Stimulated activated memory B cell treated with anti-CD40 and anti-IgM and Interleukin-4, amounts not matched to agents 10 μg/mL and 1 μg/mL and 100 μg/mL, for 72 hours (primary cell): ENCODE measurements around the gene AUTS2.
A peak's percentile ranks its signal among the peaks of the same experiment; 100 is the strongest.

Experiments used
- ATAC-seq: fragments of 150-1000 bp; cut with Tn5 transposase; 2 replicates; pipeline ENCODE4 v1.10.0; 2021
- H3K27ac Mint-ChIP-seq: one replicate; pipeline ENCODE4 v1.8.0; 2022; ENCODE audit warnings: mild to moderate bottlenecking, mixed read lengths
- H3K27me3 Mint-ChIP-seq: one replicate; pipeline ENCODE4 v1.8.0; 2022; ENCODE audit warnings: mixed read lengths
- H3K36me3 Mint-ChIP-seq: one replicate; pipeline ENCODE4 v1.8.0; 2022; ENCODE audit warnings: mixed read lengths
- H3K4me1 Mint-ChIP-seq: one replicate; pipeline ENCODE4 v1.8.0; 2022; ENCODE audit warnings: mixed read lengths
- H3K4me3 Mint-ChIP-seq: one replicate; pipeline ENCODE4 v1.8.0; 2022; ENCODE audit warnings: mild to moderate bottlenecking, moderate library complexity, mixed read lengths
- H3K9me3 Mint-ChIP-seq: one replicate; pipeline ENCODE4 v1.8.0; 2022; ENCODE audit warnings: mixed read lengths

Gene AUTS2

GRCh38 chr7:69833964-69834363 is 235.7 kb downstream of the AUTS2 start:
- Mint-ChIP-seq H3K4me1 (no peaks in the 10 kb centered on the region), H3K27me3 (no peaks in the 10 kb centered on the region)

GRCh38 chr7:69836702-69837101 is 238.4 kb downstream of the AUTS2 start:
- no peak overlapping the region for H3K27ac Mint-ChIP-seq
- no peaks in the 10 kb centered on the region for H3K36me3 Mint-ChIP-seq
- H3K9me3 Mint-ChIP-seq = no peaks in the 10 kb centered on the region
- ATAC-seq = no peak
- H3K27me3 Mint-ChIP-seq = no peaks in the 10 kb centered on the region
- H3K4me3 Mint-ChIP-seq = no peak overlapping the region
- peaks cover 27% of the 10 kb centered on the region for H3K4me1 Mint-ChIP-seq

More at GRCh38 chr7:69833964-69834363, 235.7 kb downstream of the AUTS2 start:
- H3K36me3 Mint-ChIP-seq = no peaks in the 10 kb centered on the region
- ATAC-seq = no peak
- no peak overlapping the region for H3K27ac Mint-ChIP-seq
- no peak overlapping the region for H3K4me3 Mint-ChIP-seq
- H3K9me3 Mint-ChIP-seq = no peaks in the 10 kb centered on the region

- no peak for ATAC-seq
- Mint-ChIP-seq H3K27me3 (no peaks in the 10 kb centered on the region), H3K27ac (no peak overlapping the region), H3K4me1 (peaks cover 29% of the 10 kb centered on the region), H3K36me3 (no peaks in the 10 kb centered on the region), H3K9me3 (no peaks in the 10 kb centered on the region), H3K4me3 (no peak overlapping the region)
Measured at GRCh38 chr7:69837387-69838068, 239.3 kb downstream of the AUTS2 start.

GRCh38 chr7:69839782-69840181 is 241.5 kb downstream of the AUTS2 start:
- peaks cover 47% of the 10 kb centered on the region for H3K4me1 Mint-ChIP-seq
- H3K9me3 Mint-ChIP-seq = peaks cover 4% of the 10 kb centered on the region
- peak overlapping the region; percentile 33 for H3K4me3 Mint-ChIP-seq
- H3K36me3 Mint-ChIP-seq = no peaks in the 10 kb centered on the region
- H3K27me3 Mint-ChIP-seq = no peaks in the 10 kb centered on the region
- peak; percentile 52 for ATAC-seq
- peak overlapping the region; percentile 20 for H3K27ac Mint-ChIP-seq

GRCh38 chr7:69840248-69840647 is 242.0 kb downstream of the AUTS2 start:
- no peak for ATAC-seq
- peak overlapping the region; percentile 20 for H3K27ac Mint-ChIP-seq
- H3K27me3 Mint-ChIP-seq = no peaks in the 10 kb centered on the region
- no peaks in the 10 kb centered on the region for H3K36me3 Mint-ChIP-seq
- peak overlapping the region; percentile 33 for H3K4me3 Mint-ChIP-seq
- peaks cover 52% of the 10 kb centered on the region for H3K4me1 Mint-ChIP-seq
- H3K9me3 Mint-ChIP-seq = peaks cover 4% of the 10 kb centered on the region

GRCh38 chr7:69843653-69844052 is 245.4 kb downstream of the AUTS2 start:
- Mint-ChIP-seq H3K4me1 (peaks cover 65% of the 10 kb centered on the region), H3K27me3 (no peaks in the 10 kb centered on the region), H3K9me3 (peaks cover 4% of the 10 kb centered on the region), H3K4me3 (peak overlapping the region; percentile 25), H3K27ac (peak overlapping the region; percentile 33), H3K36me3 (no peaks in the 10 kb centered on the region)
- ATAC-seq = peak; percentile 64

- peak; percentile 78 for ATAC-seq
- no peaks in the 10 kb centered on the region for H3K27me3 Mint-ChIP-seq
Measured at GRCh38 chr7:69844264-69844868, 246.1 kb downstream of the AUTS2 start.

GRCh38 chr7:69845721-69846495 is 247.6 kb downstream of the AUTS2 start:
- H3K27me3 Mint-ChIP-seq = no peaks in the 10 kb centered on the region

More at GRCh38 chr7:69844264-69844868, 246.1 kb downstream of the AUTS2 start:
- no peak overlapping the region for H3K4me3 Mint-ChIP-seq
- peaks cover 62% of the 10 kb centered on the region for H3K4me1 Mint-ChIP-seq
- H3K36me3 Mint-ChIP-seq = no peaks in the 10 kb centered on the region
- peak overlapping the region; percentile 33 for H3K27ac Mint-ChIP-seq
- peaks cover 4% of the 10 kb centered on the region for H3K9me3 Mint-ChIP-seq

GRCh38 chr7:69847921-69848612 is 249.8 kb downstream of the AUTS2 start:
- ATAC-seq = no peak
- Mint-ChIP-seq H3K36me3 (no peaks in the 10 kb centered on the region), H3K9me3 (peaks cover 2% of the 10 kb centered on the region), H3K27me3 (no peaks in the 10 kb centered on the region), H3K4me1 (peaks cover 36% of the 10 kb centered on the region), H3K27ac (peak overlapping the region; percentile 33), H3K4me3 (no peak overlapping the region)

More at GRCh38 chr7:69845721-69846495, 247.6 kb downstream of the AUTS2 start:
- H3K36me3 Mint-ChIP-seq = no peaks in the 10 kb centered on the region
- no peak overlapping the region for H3K4me3 Mint-ChIP-seq
- H3K27ac Mint-ChIP-seq = peak overlapping the region; percentile 33
- peaks cover 4% of the 10 kb centered on the region for H3K9me3 Mint-ChIP-seq
- H3K4me1 Mint-ChIP-seq = peaks cover 47% of the 10 kb centered on the region
- ATAC-seq = peak; percentile 78

- H3K36me3 Mint-ChIP-seq = no peaks in the 10 kb centered on the region
- H3K9me3 Mint-ChIP-seq = no peaks in the 10 kb centered on the region
- peaks cover 32% of the 10 kb centered on the region for H3K4me1 Mint-ChIP-seq
- ATAC-seq = no peak
- no peak overlapping the region for H3K27ac Mint-ChIP-seq
- no peak overlapping the region for H3K4me3 Mint-ChIP-seq
- no peaks in the 10 kb centered on the region for H3K27me3 Mint-ChIP-seq
Measured at GRCh38 chr7:69849268-69849667, 251.0 kb downstream of the AUTS2 start.

GRCh38 chr7:69857014-69857413 is 258.7 kb downstream of the AUTS2 start:
- H3K4me3 Mint-ChIP-seq = no peak overlapping the region
- H3K27me3 Mint-ChIP-seq = no peaks in the 10 kb centered on the region
- H3K27ac Mint-ChIP-seq = no peak overlapping the region
- H3K9me3 Mint-ChIP-seq = no peaks in the 10 kb centered on the region
- no peak for ATAC-seq
- H3K36me3 Mint-ChIP-seq = no peaks in the 10 kb centered on the region
- H3K4me1 Mint-ChIP-seq = peaks cover 39% of the 10 kb centered on the region

- Mint-ChIP-seq H3K27ac (peak overlapping the region; percentile 27), H3K4me3 (no peak overlapping the region), H3K27me3 (no peaks in the 10 kb centered on the region), H3K36me3 (no peaks in the 10 kb centered on the region), H3K4me1 (peaks cover 38% of the 10 kb centered on the region), H3K9me3 (no peaks in the 10 kb centered on the region)
- no peak for ATAC-seq
Measured at GRCh38 chr7:69858471-69858870, 260.2 kb downstream of the AUTS2 start.

GRCh38 chr7:69859342-69859741 is 261.1 kb downstream of the AUTS2 start:
- Mint-ChIP-seq H3K27ac (peak overlapping the region; percentile 27), H3K9me3 (no peaks in the 10 kb centered on the region), H3K4me1 (peaks cover 37% of the 10 kb centered on the region), H3K36me3 (no peaks in the 10 kb centered on the region), H3K4me3 (no peak overlapping the region), H3K27me3 (no peaks in the 10 kb centered on the region)
- ATAC-seq = no peak

- H3K36me3 Mint-ChIP-seq = no peaks in the 10 kb centered on the region
- peaks cover 41% of the 10 kb centered on the region for H3K4me1 Mint-ChIP-seq
- no peak overlapping the region for H3K27ac Mint-ChIP-seq
Measured at GRCh38 chr7:69860486-69860885, 262.2 kb downstream of the AUTS2 start.

More at GRCh38 chr7:69860486-69860885, 262.2 kb downstream of the AUTS2 start:
- H3K9me3 Mint-ChIP-seq = no peaks in the 10 kb centered on the region
- no peak overlapping the region for H3K4me3 Mint-ChIP-seq
- no peaks in the 10 kb centered on the region for H3K27me3 Mint-ChIP-seq
- no peak for ATAC-seq
